A549 treated with ZK216348 at 1 μM for 4 hours (cell line): ENCODE measurements around the gene POLR2B. TPM values are rescaled to one million over a fixed set of nuclear protein-coding genes. Genes with fewer than 3 reads are reported as not detected.

Source experiments
- total RNA-seq: library from RNA; stranded (reverse); fragments of 200-300 nt; extraction: Qiagen RNA extraction; gene quantifications from 5 replicates; pipeline ENCODE4 v1.2.3, GENCODE V29; 2022; ENCODE audit warnings: low read depth

Gene POLR2B
- total RNA-seq: 61.5 to 79.5 TPM (median 65.0 TPM) in 5 replicates

GRCh38 chr4:56978750-56979303 is at the start of gene POLR2B:
TSS of gene POLR2B (plus strand) at chr4:56978896. CDS start at chr4:56978986, 90 bp downstream.

GRCh38 chr4:56977321-56978012 is 1.2 kb upstream of the POLR2B start, which contains the start of gene NOA1:
TSS of gene NOA1 (minus strand) at chr4:56977606. CDS start at chr4:56977585, 21 bp downstream.

Other genes with a start within 250 kb of the POLR2B start
- 0.37 TPM in 1 of 5 replicates, not detected in the others for gene SPINK2, start 157.2 kb upstream of the POLR2B start, total RNA-seq
- 5.3 to 11.3 TPM (median 8.2 TPM) in 5 replicates for gene REST, start 71.0 kb upstream of the POLR2B start, total RNA-seq
- 14.3 to 17.5 TPM (median 16.2 TPM) in 5 replicates for gene NOA1, start 1.3 kb upstream of the POLR2B start, total RNA-seq
- gene IGFBP7, start 131.5 kb downstream of the POLR2B start, total RNA-seq: 196 to 346 TPM (median 268 TPM) in 5 replicates